Endothelial cell of umbilical vein (primary cell): Measurements from ENCODE around the gene CBX6. TPM values are rescaled to one million over a fixed set of nuclear protein-coding genes. Genes with fewer than 3 reads are reported as not detected.

Experiments used
- BruUV-seq: library from RNA; stranded (reverse); fragments of 400-500 nt; replicated peaks from 2 replicates; lab custom pipeline; 2021; lab: Mats Ljungman, UMichigan
- CTCF ChIA-PET: fragments of 300-600, 350-600 bp; sonication (Branson Sonifier 250); formaldehyde crosslinking; loops from one replicate; lab custom pipeline; 2021; ENCODE audit warnings: antibody characterized with exemption, inconsistent platforms; lab: Charles Lee
- POLR2A ChIA-PET: fragments of 300-600, 350-600 bp; sonication (Branson Sonifier 250); formaldehyde crosslinking; loops from one replicate; lab custom pipeline; 2021; ENCODE audit warnings: antibody characterized with exemption, inconsistent platforms; lab: Charles Lee
- DNase-seq: peaks from one replicate; pipeline ENCODE4 v3.0.0-alpha.2; 2011; ENCODE audit warnings: low read depth, low spot score
- FAIRE-seq: peaks from 2 replicates; lab custom pipeline; 2011; peaks lifted over from hg19 to GRCh38; lab: Jason Lieb, UNC
- H2AFZ ChIP-seq: 2 replicates; pipeline ENCODE4 v1.6.0; 2012; ENCODE audit warnings: low read depth, low read length, control low read depth, inconsistent platforms
- H3K27ac ChIP-seq: 2 replicates; pipeline ENCODE4 v1.5.1; 2011; ENCODE audit warnings: low read depth, mild to moderate bottlenecking, control low read depth, low read length, moderate library complexity; ENCODE audit not compliant: insufficient read depth
- H3K27me3 ChIP-seq, 2 experiments: 2 replicates each; pipeline versions ENCODE4 v1.6.0 to v1.6.1; 2011; ENCODE audit warnings: low read length in 2 of 2, mixed read lengths in 1 of 2; ENCODE audit not compliant: control insufficient read depth in 2 of 2, insufficient read depth in 2 of 2
- H3K36me3 ChIP-seq, 2 experiments: 2 replicates in 1 of 2; 3 replicates in 1 of 2; pipeline ENCODE4 v1.5.1; 2011; ENCODE audit warnings: low read length in 2 of 2, mild to moderate bottlenecking in 1 of 2, moderate library complexity in 1 of 2; ENCODE audit not compliant: control insufficient read depth in 2 of 2, insufficient read depth in 2 of 2; ENCODE audit errors: extremely low read depth in 1 of 2
- H3K4me1 ChIP-seq: 3 replicates; pipeline ENCODE4 v1.5.1; 2011; ENCODE audit warnings: mild to moderate bottlenecking, low read length; ENCODE audit not compliant: control insufficient read depth, insufficient read depth; ENCODE audit errors: extremely low read depth
- H3K4me2 ChIP-seq: 2 replicates; pipeline ENCODE4 v1.6.1; 2011; ENCODE audit warnings: low read length, control low read depth, mixed read lengths; ENCODE audit not compliant: insufficient read depth
- H3K4me3 ChIP-seq, 3 experiments: fragments of 200-600 bp in 1 of 3; sonication (generic), shearing (Covaris generic) in 1 of 3; replicated peaks in 1 of 3; 2 replicates each; pipeline ENCODE4 v1.5.1; 2011 to 2016; ENCODE audit warnings: control low read depth in 3 of 3, low read length in 3 of 3, mild to moderate bottlenecking in 2 of 3, inconsistent platforms in 1 of 3, low read depth in 1 of 3, moderate library complexity in 1 of 3; ENCODE audit not compliant: insufficient read depth in 1 of 3
- H3K79me2 ChIP-seq: 2 replicates; pipeline ENCODE4 v1.6.0; 2012; ENCODE audit warnings: low read length, inconsistent platforms; ENCODE audit not compliant: control insufficient read depth, insufficient read depth
- H3K9ac ChIP-seq: replicated peaks from 2 replicates; pipeline ENCODE3; 2011; ENCODE audit warnings: low read length, control low read depth; ENCODE audit not compliant: insufficient read depth; ENCODE audit errors: extremely low read depth
- H3K9me1 ChIP-seq: replicated peaks from 3 replicates; pipeline ENCODE4 v1.6.0; 2011; ENCODE audit warnings: mild to moderate bottlenecking, low read length; ENCODE audit not compliant: control insufficient read depth, insufficient read depth; ENCODE audit errors: extremely low read depth
- H3K9me3 ChIP-seq: replicated peaks from 2 replicates; pipeline ENCODE4 v1.5.1; 2012; ENCODE audit warnings: low read length, inconsistent platforms; ENCODE audit not compliant: control insufficient read depth, insufficient read depth
- H4K20me1 ChIP-seq: replicated peaks from 2 replicates; pipeline ENCODE3; 2011; ENCODE audit warnings: mild to moderate bottlenecking, low read length; ENCODE audit not compliant: control insufficient read depth, insufficient read depth; ENCODE audit errors: extremely low read depth
- CTCF ChIP-seq, 2 donors: IDR thresholded peaks; 1 replicate in 1 of 2; 2 replicates in 1 of 2; pipeline ENCODE4 v1.5.1; 2011; ENCODE audit warnings: low read length in 2 of 2, mild to moderate bottlenecking in 2 of 2, moderate library complexity in 2 of 2, control low read depth in 1 of 2, inconsistent platforms in 1 of 2, low read depth in 1 of 2; ENCODE audit not compliant: insufficient read depth in 1 of 2; ENCODE audit errors: extremely low read depth in 1 of 2
- EZH2 ChIP-seq: IDR thresholded peaks from 2 replicates; pipeline ENCODE4 v1.6.1; 2012; ENCODE audit warnings: borderline replicate concordance, low read depth, mild to moderate bottlenecking, moderate library complexity, low read length, inconsistent platforms; ENCODE audit not compliant: severe bottlenecking
- FOS ChIP-seq: IDR thresholded peaks from 2 replicates; pipeline ENCODE4 v1.6.1; 2011; ENCODE audit warnings: mild to moderate bottlenecking, low read length, moderate library complexity, borderline replicate concordance; ENCODE audit not compliant: insufficient read depth
- GATA2 ChIP-seq: IDR thresholded peaks from 2 replicates; pipeline ENCODE4 v1.7.0; 2011; ENCODE audit warnings: low read depth, mild to moderate bottlenecking, moderate library complexity, mixed read lengths, low read length; ENCODE audit not compliant: insufficient read length, insufficient read depth
- JUN ChIP-seq: IDR thresholded peaks from 2 replicates; pipeline ENCODE4 v1.6.1; 2011; ENCODE audit warnings: borderline replicate concordance, low read depth; ENCODE audit not compliant: insufficient read length, insufficient read depth
- MAX ChIP-seq: IDR thresholded peaks from 2 replicates; pipeline ENCODE4 v1.6.1; 2011; ENCODE audit not compliant: insufficient read depth, insufficient read length
- MYC ChIP-seq: IDR thresholded peaks from one replicate; pipeline ENCODE4 v1.6.1; 2011; ENCODE audit warnings: mild to moderate bottlenecking, low read depth, low read length
- POLR2A ChIP-seq: IDR thresholded peaks from 2 replicates; pipeline ENCODE4 v1.6.1; 2012; ENCODE audit warnings: low read depth, mild to moderate bottlenecking, control low read depth, low read length
- POLR2AphosphoS5 ChIP-seq: IDR thresholded peaks from 2 replicates; pipeline ENCODE4 v1.6.1; 2012; ENCODE audit warnings: low read depth, mild to moderate bottlenecking, control low read depth, low read length, moderate library complexity; ENCODE audit not compliant: insufficient read depth
- dilution Hi-C: fragments of 300-500 bp; cut with MboI; formaldehyde crosslinking; loops from one replicate; pipeline ENCODE4 v1.15.0; 2019; ENCODE audit warnings: low sequenced_read_pairs; ENCODE audit not compliant: extremely low pct_ligation_motif_present
- intact Hi-C: fragments of 100-400 bp; cut with micrococcal nuclease; formaldehyde crosslinking; loops from one replicate; pipeline ENCODE4 v1.10.0; 2022
- polyA plus RNA-seq, 4 experiments: library from polyadenylated mRNA; depleted of rRNA in 3 of 4; stranded (reverse) in 3 of 4; unstranded in 1 of 4; fragments of >200 nt; gene quantifications; 2 replicates each; pipeline versions ENCODE4 v1.2.1 to v1.2.3, GENCODE V29; 2011 to 2012; ENCODE audit warnings: missing spikeins in 1 of 4
- total RNA-seq: library from RNA; stranded (reverse); gene quantifications from 2 replicates; pipeline ENCODE4 v1.2.3, GENCODE V29; 2021

The CBX6 gene
- total and polyA plus RNA-seq, 2 donors (not counting 3 experiments of a cell fraction or from before 2014, with no cell fraction given), result 14.9 to 62.6 TPM

- no peaks in the 10 kb centered on the region for H3K79me2 ChIP-seq
- POLR2A ChIA-PET, result no interaction called here
- no peak for DNase-seq
- no peak overlapping the region for H3K4me2 ChIP-seq
- no peak overlapping the region for H3K27ac ChIP-seq
- no peak for TF ChIP-seq GATA2
- no peak for TF ChIP-seq POLR2AphosphoS5
- no peak for TF ChIP-seq FOS
- no peak for TF ChIP-seq CTCF (IDR thresholded peaks at IDR 0.05; ENCODE audit: extremely low read depth in 1 of 2, insufficient read depth in 1 of 2, low read depth in 1 of 2, low read length in 2 of 2)
- no peak for TF ChIP-seq MYC
- TF ChIP-seq JUN, result no peak
- TF ChIP-seq POLR2A, result no peak
- TF ChIP-seq EZH2, result no peak
- TF ChIP-seq MAX, result no peak
- H3K4me1 ChIP-seq, result peaks cover 11% of the 10 kb centered on the region
- no peaks in the 10 kb centered on the region for H3K36me3 ChIP-seq
- CTCF ChIA-PET, result interaction anchor here (2.8 to 6.3 kb wide), 2 partner anchors 10 to 92 kb away, joined by 12 to 63 read pairs; no protein-coding TSS in a partner anchor
- no peaks in the 10 kb centered on the region for H3K9me1 ChIP-seq
- no peaks in the 10 kb centered on the region for H4K20me1 ChIP-seq
- H3K4me3 ChIP-seq, result no peak overlapping the region
- H3K9ac ChIP-seq, result no peak overlapping the region
- FAIRE-seq, result no peak
- peaks cover 0 to 3% of the 10 kb centered on the region in 2 experiments for H3K27me3 ChIP-seq
- H2AFZ ChIP-seq, result no peak overlapping the region
- intact Hi-C loops, result no loop called here
- no peaks in the 10 kb centered on the region for H3K9me3 ChIP-seq
- BruUV-seq, result no TSS peak
- dilution Hi-C loops, result no loop called here
Observed at GRCh38 chr22:38860283-38861169, 11.5 kb downstream of the CBX6 start.
